GM10266 (cell line): ENCODE data around the gene PCGF3.

ENCODE experiments used
- DNase-seq: peaks from one replicate; pipeline ENCODE4 v3.0.0; 2012; ENCODE audit errors: extremely low spot score
- CTCF ChIP-seq: IDR thresholded peaks from 2 replicates; pipeline ENCODE4 v1.5.1; 2012; ENCODE audit warnings: mild to moderate bottlenecking, low read depth; ENCODE audit not compliant: control insufficient read depth, insufficient read depth; ENCODE audit errors: missing control alignments

PCGF3 gene

DNA sequence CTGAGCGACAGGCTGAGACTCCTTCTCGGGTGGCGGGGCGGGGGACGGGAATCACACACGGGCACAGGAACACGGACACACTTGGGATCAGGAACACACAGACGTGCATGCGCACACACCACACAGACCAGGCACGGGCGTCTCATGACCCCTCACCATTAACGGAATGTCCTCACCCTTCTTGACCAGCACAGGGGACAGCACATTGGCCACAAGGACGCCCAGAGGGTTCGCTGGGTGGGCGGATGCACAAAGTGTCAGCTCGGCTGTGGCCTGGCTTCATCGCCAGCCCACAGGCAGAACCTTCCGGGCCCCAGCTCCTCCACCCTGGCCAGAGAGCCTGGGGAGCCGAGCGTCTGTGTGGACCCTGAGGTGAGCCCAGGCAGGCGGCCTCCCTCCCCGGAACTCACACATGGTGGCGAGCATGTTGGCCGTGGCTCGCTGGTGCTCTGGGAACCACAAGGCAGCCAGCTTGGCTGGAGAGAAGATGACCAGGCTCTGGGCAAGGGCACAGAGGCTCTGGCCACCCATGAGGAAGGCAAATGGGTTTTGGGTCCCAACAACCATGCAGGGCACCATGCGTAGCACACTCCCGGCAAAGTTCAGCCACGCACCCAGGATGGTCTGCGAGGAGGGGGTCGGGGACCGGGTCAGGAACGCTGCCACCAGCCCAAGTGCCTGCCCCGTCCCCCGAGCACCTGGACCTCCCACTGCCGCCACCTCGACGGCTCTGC, 19.8 kb upstream of the PCGF3 start:
- no peak for DNase-seq
- TF ChIP-seq CTCF = no peak

GRCh38 chr4:686413-687040, 19.1 kb upstream of the PCGF3 start:
- no peak for DNase-seq
- TF ChIP-seq CTCF = no peak

DNA sequence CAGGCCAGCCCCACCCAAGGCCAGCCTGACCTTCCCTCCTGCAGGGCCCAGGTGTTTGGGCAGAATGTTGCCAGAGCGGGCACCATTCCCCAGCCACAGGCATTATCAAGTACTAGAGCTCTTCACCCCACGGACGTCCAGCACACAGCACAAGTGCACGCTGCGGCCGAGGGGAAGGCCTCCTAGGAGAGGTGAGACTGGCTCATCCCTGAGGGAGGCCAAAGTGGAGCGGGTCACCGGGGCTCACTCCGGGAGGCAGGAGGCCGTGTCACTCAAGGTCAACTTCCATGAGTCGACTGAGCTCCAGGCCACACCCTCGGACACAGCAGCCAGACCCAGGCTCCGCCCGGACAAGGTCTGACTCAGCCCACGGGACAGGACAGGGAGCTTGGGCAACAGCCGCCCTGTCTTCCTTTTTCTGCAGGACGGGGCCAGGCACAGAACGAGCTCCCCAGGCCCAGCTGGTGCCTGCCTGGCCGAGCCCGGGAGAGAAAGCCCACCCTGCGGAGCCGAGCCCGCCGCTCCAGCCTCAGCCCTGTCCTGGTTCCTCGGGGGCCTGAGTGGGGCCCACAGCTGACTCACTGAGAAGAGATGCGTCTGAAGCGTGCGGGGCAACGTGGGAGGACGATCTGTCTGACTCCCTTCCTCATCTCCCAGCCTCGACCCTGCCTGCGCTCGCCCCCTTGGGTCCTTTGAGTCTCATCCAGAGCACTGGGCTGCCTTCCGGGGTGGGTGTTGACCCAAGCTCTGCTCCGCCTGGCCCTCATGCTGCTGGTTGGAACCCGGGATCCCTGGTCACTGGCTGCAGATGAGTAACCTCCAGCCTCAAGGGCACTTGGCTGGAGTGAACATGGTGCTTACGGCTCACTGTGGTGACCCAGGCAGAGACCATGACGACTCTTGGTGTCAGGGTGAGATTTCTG, 18.3 kb upstream of the PCGF3 start:
- no peak for TF ChIP-seq CTCF
- no peak for DNase-seq

DNA sequence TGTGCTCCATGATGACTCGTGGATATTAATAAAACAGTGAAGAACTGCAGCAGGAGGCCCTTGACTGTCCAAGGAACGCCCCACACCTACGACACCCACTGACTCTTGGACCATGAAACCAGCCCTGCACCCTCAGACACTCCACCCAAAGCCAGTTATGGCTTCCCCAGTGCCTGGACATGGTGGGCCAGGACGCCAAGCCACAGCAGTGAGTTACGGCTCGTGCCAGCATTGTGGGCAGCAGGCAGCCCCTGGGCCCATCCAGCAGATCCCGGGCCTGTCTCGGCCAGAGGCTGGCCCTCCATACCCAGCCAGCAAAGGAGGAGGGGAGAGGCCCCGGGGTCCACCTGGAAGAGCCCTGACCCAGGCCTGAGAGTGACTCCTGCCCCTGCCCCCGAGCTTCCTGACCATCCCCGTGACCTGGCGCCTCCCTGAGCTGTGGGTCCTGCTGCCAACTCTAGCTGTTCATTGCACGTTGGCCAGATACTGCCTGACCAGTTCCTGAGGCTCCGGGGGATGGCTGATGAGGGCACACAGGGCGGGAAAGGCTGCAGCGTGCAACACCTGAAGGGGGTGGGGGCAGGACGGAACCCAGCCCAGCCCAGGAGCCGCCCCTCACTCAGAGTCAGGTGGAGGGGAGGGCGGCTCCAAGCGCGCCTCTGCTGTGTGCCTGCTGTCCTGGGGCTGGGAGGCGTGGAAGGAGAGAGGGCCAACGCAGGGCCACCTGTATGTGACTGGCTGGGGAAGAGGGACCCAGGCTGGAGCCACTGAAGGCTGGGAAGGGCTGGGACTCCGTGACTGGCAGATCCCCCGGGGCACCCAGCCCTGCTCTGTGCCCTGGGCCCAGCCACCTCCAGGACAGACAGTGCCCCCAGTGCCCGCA, 17.4 kb upstream of the PCGF3 start:
- DNase-seq = no peak

DNA sequence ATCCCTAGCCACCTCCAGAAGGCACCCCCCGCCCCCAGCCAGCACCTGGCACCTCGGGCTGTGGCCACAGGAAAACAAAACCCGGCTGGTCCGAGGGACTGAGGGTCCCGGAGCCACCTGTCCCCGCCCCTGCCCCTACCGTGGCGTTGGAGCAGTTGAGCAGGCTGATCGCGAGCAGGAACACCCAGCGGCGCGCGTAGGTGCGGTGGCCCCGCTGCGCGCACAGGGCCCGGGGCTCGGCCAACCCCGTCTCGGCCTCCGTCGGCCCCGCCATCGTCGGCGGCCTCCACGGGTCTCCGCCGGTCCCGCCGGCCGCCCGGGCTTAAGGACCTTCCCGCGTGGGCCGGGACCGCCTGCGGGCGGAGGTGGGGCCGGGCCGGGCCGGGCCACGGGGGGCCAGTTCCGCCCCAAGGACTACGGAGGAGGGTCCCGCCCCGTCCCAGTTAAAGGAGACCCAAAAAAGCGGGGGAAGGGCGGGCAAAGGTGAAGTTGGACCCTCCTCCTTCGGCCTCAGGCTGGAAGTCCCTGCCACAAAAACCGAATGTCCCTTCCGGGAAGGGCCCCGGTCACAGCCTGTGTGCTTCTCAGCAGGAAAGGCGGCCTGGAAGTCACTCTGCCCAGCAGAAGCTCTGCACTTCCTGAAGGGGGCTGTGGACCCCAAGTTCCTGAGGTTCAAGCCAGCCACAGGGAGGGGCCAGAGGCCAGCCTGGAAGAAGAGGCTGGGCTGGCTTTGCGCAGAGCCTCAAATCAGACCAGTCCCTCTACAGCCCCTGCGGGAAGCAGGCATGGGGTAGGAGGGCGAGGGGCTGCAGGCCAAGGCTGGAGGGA, 16.6 kb upstream of the PCGF3 start, which contains the start of gene SLC49A3:
SLC49A3 (minus strand) TSS at position 298 of the 828 bp plus-strand sequence; CDS start at position 274, 24 bp downstream.
- no peak for TF ChIP-seq CTCF
- DNase-seq = no peak

More for the DNA sequence above, 17.4 kb upstream of the PCGF3 start:
- no peak for TF ChIP-seq CTCF

DNA sequence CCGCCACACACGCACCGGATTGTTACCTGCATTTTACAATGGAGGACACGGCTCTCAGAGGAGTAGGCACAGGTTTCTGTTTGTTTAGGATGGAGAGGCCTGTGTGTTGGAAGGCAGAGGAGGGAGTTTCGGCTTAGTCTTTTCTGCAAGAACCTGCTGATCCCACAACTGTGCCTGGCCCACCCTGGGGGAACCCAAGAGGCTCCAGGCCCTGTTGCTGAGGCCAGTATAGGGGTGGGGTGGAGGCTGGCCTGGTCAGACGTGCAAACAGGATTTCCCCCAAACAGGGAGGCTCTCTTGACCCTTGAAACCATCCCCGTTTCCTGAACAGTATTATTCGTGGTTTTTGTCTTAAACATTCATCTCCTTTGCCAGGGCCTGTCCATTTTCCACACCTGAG, 15.9 kb upstream of the PCGF3 start:
- no peak for TF ChIP-seq CTCF
- no peak for DNase-seq
